Measurements from ENCODE around the gene ST3GAL3.

GRCh38 chr1:43962324-43962723 lies 255.0 kb downstream of the ST3GAL3 start:
- TF ChIP-seq CTCF (conservative IDR thresholded peaks at IDR 0.05) = no peak
- no peak for TF ChIP-seq EZH2 (IDR thresholded peaks at IDR 0.05; ENCODE audit: low read depth)

Measured in PC-9 (cell line).